AG10803 (cell line): ENCODE results near the gene ZFYVE28.

Experiments used
- DNase-seq: peaks from one replicate; pipeline ENCODE4 v3.0.0; 2010; ENCODE audit warnings: low read depth
- H3K4me3 ChIP-seq: 2 replicates; pipeline ENCODE4 v1.5.1; 2011; ENCODE audit warnings: mild to moderate bottlenecking, low read length, control low read depth
- CTCF ChIP-seq: conservative IDR thresholded peaks from 2 replicates; pipeline ENCODE4 v1.5.1; 2011; ENCODE audit warnings: mild to moderate bottlenecking, low read length, control low read depth, inconsistent platforms

Gene ZFYVE28

GRCh38 chr4:2302387-2303119 is 115.9 kb downstream of the ZFYVE28 start:
- DNase-seq: no peak
- no peak for TF ChIP-seq CTCF
- no peak overlapping the region for H3K4me3 ChIP-seq

GRCh38 chr4:2301806-2302205 is 116.6 kb downstream of the ZFYVE28 start:
- no peak for TF ChIP-seq CTCF
- no peak overlapping the region for H3K4me3 ChIP-seq
- no peak for DNase-seq

DNA sequence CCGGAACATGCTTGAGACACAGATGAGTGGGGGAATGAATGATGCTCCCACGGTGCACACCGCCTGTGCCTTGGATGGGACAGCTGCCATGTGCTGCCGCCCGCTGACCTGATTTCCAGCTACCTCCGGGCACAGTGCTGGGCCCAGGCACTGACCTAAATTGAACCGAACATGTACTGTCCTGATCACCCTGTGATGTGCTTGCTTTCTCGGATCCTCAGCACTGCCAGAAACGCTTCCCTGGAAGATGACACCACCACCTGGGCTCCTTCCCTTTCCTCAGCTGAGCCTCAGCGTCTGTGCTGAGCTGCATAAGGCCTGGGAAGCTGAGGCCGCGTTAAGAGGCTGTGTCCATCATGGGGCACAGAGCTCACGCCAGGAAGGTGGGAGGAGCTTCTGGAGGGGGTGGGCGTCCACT is 117.2 kb downstream of the ZFYVE28 start:
- DNase-seq: no peak
- no peak for TF ChIP-seq CTCF
- no peak overlapping the region for H3K4me3 ChIP-seq

DNA sequence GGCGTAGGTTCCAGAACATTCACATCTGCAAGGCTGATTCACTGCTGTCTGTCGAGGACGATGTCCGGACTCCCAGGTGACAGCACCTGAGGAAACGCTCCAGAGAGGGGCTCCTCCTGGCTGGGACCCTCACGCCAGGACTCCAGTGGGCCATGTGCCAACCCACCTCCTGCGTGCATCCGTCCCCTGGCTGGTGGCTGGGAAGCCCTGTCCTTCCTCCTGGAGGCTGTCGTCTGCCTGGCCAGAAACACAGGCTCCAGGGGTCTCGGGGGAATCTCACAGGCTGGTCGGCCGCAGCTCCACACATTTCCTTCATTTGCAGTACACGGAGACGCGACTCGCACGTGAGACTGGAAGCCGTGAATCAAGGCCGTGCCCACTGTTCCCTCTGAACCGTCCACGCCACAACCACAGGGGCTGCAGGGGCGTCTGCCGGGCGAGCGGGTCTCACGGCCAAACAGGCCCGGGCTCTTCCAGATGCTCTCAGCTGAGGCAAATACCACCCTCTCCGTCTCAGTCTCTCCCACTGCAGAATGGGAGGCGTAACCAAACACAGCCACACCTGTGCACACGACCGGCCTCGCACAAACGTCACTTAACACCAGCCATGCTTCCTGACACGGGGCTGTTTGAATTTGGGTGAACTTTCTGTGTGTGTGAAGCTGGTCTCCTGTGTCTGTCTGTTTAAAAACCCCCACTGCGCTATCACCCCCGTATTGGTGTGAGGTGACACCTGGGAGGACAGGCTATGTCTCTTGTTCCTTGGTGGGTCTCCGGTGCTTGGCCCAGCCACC is 117.8 kb downstream of the ZFYVE28 start:
- DNase-seq: no peak

GRCh38 chr4:2299794-2300193 is 118.7 kb downstream of the ZFYVE28 start:
- no peak for DNase-seq
- H3K4me3 ChIP-seq: no peak overlapping the region
- TF ChIP-seq CTCF: no peak

More for the DNA sequence above, 117.8 kb downstream of the ZFYVE28 start:
- no peak for TF ChIP-seq CTCF
- H3K4me3 ChIP-seq: no peak overlapping the region

- TF ChIP-seq CTCF: no peak
- peak; percentile 64 for DNase-seq
- H3K4me3 ChIP-seq: no peak overlapping the region
Measured at GRCh38 chr4:2298532-2298991, 119.9 kb downstream of the ZFYVE28 start.
